WERI-Rb-1 (cell line): Measurements from ENCODE around the gene NPFFR2.

Source experiments
- DNase-seq: peaks from one replicate; pipeline ENCODE4 v3.0.0-alpha.2; 2020
- H3K27ac ChIP-seq: fragments of 250-450 bp; sonication (Bioruptor Pico); 2 replicates; pipeline ENCODE4 v1.5.1; 2020; ENCODE audit warnings: mild to moderate bottlenecking, moderate library complexity
- H3K27me3 ChIP-seq: fragments of 250-450 bp; sonication (Bioruptor Pico); 2 replicates; pipeline ENCODE4 v1.5.1; 2021; ENCODE audit warnings: mild to moderate bottlenecking, low read depth, moderate library complexity; ENCODE audit not compliant: insufficient read depth, severe bottlenecking
- H3K36me3 ChIP-seq: fragments of 250-450 bp; sonication (Bioruptor Pico); 2 replicates; pipeline ENCODE4 v1.5.1; 2020; ENCODE audit warnings: mild to moderate bottlenecking, moderate library complexity
- H3K4me3 ChIP-seq: 2 replicates; pipeline ENCODE4 v1.5.1; 2011; ENCODE audit warnings: low read depth, mild to moderate bottlenecking, control low read depth, low read length
- H3K9me3 ChIP-seq: fragments of 250-450 bp; sonication (Bioruptor Pico); 2 replicates; pipeline ENCODE4 v1.5.1; 2021; ENCODE audit warnings: mild to moderate bottlenecking, moderate library complexity; ENCODE audit not compliant: severe bottlenecking
- CTCF ChIP-seq: IDR thresholded peaks from 2 replicates; pipeline ENCODE4 v1.5.1; 2011; ENCODE audit warnings: low read depth, mild to moderate bottlenecking, control low read depth, inconsistent platforms, low read length

NPFFR2 gene

GRCh38 chr4:72011906-72012305 lies 19.9 kb upstream of the NPFFR2 start:
- Histone ChIP-seq H3K36me3 (no peaks in the 10 kb centered on the region), H3K9me3 (no peaks in the 10 kb centered on the region), H3K27ac (no peak overlapping the region), H3K27me3 (no peaks in the 10 kb centered on the region), H3K4me3 (no peak overlapping the region)
- no peak for TF ChIP-seq CTCF
- DNase-seq, result no peak

- DNase-seq, result no peak
- H3K9me3 ChIP-seq, result no peaks in the 10 kb centered on the region
- TF ChIP-seq CTCF, result no peak
- no peaks in the 10 kb centered on the region for H3K27me3 ChIP-seq
- no peak overlapping the region for H3K27ac ChIP-seq
- no peak overlapping the region for H3K4me3 ChIP-seq
- H3K36me3 ChIP-seq, result no peaks in the 10 kb centered on the region
These were observed 15.8 kb upstream of the NPFFR2 start for GRCh38 chr4:72016011-72016410.

GRCh38 chr4:72019688-72020087 lies 12.1 kb upstream of the NPFFR2 start:
- no peaks in the 10 kb centered on the region for H3K27me3 ChIP-seq
- no peak for TF ChIP-seq CTCF
- H3K36me3 ChIP-seq, result no peaks in the 10 kb centered on the region
- no peak for DNase-seq
- no peak overlapping the region for H3K27ac ChIP-seq
- H3K4me3 ChIP-seq, result no peak overlapping the region
- no peaks in the 10 kb centered on the region for H3K9me3 ChIP-seq

GRCh38 chr4:72022553-72022952 lies 9.2 kb upstream of the NPFFR2 start:
- no peaks in the 10 kb centered on the region for H3K36me3 ChIP-seq
- DNase-seq, result no peak
- no peak overlapping the region for H3K27ac ChIP-seq
- H3K9me3 ChIP-seq, result no peaks in the 10 kb centered on the region
- no peak for TF ChIP-seq CTCF
- H3K27me3 ChIP-seq, result no peaks in the 10 kb centered on the region
- no peak overlapping the region for H3K4me3 ChIP-seq

- Histone ChIP-seq H3K27ac (no peak overlapping the region), H3K9me3 (no peaks in the 10 kb centered on the region), H3K4me3 (no peak overlapping the region), H3K27me3 (no peaks in the 10 kb centered on the region), H3K36me3 (no peaks in the 10 kb centered on the region)
- DNase-seq, result no peak
- no peak for TF ChIP-seq CTCF
These were observed 23.8 kb downstream of the NPFFR2 start for GRCh38 chr4:72055566-72055965.

GRCh38 chr4:72063726-72064125 lies 31.9 kb downstream of the NPFFR2 start:
- no peak for TF ChIP-seq CTCF

More at GRCh38 chr4:72063726-72064125, 31.9 kb downstream of the NPFFR2 start:
- Histone ChIP-seq H3K4me3 (no peak overlapping the region), H3K9me3 (no peaks in the 10 kb centered on the region), H3K36me3 (no peaks in the 10 kb centered on the region), H3K27ac (no peak overlapping the region), H3K27me3 (no peaks in the 10 kb centered on the region)
- no peak for DNase-seq
